NCI-H2171 treated with DMSO at 0.1 percent for 48 hours (cell line): ENCODE data around the gene NDUFA8.
"Not testable (repeated sequence)": the region's sequence is repeated elsewhere in the genome, so short reads cannot be mapped to it uniquely, and the experiment has no call there.

Experiments
- DNase-seq: peaks from one replicate; lab custom pipeline; 2025; lab: John Stamatoyannopoulos, UW

The NDUFA8 gene

GRCh38 chr9:122121391-122121790 is 38.2 kb downstream of the NDUFA8 start:
- no peak for DNase-seq

DNA sequence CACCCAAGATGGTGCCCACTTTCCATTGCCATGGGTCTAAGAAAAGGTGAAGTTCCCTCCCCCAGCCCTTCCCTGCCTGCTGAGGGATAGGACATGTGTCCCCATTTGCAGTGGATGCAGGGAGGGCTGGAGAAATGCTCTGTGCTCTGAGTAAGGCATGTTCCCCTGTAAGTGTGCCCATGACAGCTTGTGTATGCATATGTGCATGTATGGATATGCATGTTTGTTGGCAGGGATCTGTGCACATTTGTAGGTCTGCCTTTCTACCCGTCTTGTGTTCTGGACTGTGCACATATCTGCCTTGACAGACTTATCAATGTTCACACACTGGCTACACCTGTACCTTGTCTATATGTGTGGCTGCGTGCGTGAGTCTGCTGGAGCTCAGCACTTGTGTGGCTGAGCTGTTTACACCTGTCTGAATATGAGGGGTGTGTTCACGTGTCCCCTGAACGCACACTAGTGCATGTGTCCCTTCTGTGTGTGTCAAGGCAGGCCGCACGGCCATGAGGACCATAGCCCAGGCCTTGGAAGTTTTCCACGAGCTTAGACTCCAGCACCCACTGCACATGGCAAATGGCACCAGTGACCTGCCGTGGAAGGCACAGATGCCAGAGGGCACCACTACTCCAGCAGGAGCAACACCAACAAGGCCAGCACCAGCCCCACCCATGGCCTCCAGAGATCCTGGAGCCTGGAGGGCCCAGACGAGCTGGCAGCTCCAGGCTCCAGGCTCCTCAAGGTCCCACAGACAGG is 39.1 kb downstream of the NDUFA8 start:
- DNase-seq, result no peak

- DNase-seq, result no peak
These were observed 39.9 kb downstream of the NDUFA8 start for GRCh38 chr9:122119721-122120120.

DNA sequence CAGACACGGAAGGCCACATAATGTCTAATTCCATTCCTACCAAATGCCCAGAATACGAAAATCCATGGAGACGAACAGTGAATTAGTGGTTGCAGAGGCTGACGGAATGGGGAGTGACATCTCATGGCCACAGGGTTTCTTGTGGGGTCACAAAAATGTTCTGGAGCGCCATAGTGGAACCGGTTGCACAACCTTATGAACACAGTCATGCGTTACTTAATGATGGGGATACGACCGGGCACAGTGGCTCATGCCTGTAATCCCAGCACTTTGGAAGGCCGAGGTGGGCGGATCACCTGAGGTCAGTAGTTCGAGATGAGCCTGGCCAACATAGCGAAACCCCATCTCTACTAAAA is 40.4 kb downstream of the NDUFA8 start:
- no peak for DNase-seq

DNA sequence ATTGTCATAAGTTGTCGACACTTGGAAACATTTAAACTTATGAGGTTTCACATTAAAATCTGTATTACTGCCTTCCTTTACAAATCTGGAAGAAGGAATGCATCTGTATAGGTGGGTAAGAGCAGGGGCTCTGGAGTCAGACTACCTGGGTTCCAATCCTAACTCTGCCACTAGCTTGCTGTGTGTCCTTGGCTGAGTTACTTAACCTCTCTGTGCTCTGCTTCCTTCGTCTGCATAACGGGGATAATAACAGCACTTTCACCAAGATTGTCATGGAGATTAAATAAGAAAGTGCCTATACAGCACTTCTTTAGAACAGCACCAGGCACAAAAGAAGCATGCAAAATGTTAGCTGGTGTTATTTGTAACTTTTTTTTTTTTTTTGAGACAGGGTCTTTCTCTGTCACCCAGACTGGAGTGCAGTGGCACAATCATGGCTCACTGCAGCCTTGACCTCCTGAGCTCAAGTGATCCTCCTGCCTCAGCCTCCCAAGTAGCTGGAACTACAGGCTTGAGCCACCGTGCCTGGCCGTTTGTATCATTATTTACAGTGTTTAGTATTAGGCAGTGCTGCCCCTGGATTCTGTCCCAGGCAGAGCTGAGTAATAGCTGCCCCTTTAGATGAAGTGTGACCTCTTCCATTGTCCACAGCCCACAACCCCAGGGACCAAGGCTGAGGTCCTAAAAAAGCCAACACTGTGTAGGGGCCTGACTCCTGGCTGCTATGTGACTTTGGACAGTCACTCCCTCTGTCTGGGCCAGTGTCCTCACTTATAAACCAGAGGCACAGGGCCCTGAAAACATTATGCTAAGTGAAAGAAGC is 41.0 kb downstream of the NDUFA8 start:
- no peak for DNase-seq

- not testable (repeated sequence) for DNase-seq
These were observed 42.3 kb downstream of the NDUFA8 start for GRCh38 chr9:122117241-122117640.

DNA sequence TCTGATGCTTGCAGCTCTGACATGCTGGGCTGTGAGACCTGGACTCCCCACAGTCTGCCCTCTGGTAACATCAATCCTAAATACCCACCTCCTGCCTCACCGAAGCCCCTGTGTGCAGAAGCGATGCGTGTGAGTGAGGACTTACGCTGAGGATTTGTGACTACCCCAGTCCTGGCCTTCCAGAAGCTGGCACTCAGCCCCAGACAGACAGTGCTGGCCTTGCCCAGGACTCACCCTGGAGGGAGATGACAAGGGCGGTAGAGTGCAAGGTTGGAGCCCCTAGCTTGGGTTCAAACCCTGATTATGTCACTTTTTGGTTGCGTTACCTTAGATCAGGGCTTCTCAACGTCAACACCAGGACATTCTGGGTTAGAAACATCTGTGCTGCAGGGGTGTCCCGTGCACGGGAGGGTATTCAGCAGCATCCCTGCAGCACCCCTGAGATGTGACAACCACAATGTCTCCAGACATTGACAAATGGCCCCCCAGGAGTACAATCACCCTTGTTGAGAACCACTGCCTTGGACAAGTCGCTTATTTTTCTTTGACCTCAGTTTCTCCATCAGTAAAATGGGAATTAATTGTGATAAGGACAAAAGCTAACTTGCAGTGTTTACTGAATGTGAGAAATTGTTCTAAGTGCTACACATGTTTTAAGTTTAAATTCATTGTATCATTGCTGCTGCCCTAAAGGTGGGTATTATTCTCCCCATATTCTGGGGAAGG is 43.0 kb downstream of the NDUFA8 start:
- DNase-seq, result no peak

- no peak for DNase-seq
These were observed 43.5 kb downstream of the NDUFA8 start for GRCh38 chr9:122116040-122116439.

DNA sequence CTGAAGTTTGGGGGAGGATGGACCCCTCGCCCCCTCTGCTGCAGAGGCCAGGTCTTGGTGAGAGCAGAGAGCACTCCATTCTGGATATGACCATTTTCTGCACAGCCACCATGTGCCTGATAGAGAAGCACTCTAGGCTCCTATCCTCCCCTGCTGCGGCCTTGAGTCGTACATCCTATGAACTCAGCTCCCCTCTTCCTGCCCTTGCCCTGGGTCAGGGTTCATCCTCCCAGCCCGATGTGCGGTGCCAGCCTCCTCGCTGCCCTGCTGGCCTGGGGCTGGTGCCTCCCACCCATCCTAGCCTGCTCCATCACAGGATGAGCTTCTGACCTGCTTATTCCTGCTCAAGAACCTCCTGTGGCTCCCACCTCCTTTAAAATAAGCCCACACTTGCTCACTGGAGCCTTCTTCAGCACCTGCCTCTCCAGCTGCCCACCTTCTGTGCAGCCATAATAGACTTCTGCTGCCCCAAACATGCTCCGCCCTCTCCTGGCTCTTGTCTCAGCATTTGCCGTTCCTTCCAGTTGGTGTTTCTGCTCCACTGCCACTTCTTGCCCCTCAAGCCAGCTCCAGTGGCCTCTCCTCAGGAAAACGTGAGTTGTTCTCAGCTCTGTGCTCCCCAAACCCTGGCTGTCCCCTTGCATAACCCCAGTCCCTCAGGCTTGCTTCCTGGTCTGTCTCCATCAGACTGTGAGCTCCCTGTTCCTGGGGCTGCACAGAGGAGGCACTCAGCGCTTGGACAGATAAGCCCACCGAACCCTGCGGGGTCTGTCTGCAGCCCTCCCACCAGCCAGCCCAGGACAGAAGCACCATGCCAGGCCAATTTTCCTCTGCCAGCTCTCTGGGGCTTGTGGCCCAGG is 44.2 kb downstream of the NDUFA8 start:
- peak; percentile 61 for DNase-seq

- DNase-seq, result no peak
These were observed 46.0 kb downstream of the NDUFA8 start for GRCh38 chr9:122113574-122113973.

GRCh38 chr9:122112238-122112637 is 47.3 kb downstream of the NDUFA8 start:
- DNase-seq, result no peak

DNA sequence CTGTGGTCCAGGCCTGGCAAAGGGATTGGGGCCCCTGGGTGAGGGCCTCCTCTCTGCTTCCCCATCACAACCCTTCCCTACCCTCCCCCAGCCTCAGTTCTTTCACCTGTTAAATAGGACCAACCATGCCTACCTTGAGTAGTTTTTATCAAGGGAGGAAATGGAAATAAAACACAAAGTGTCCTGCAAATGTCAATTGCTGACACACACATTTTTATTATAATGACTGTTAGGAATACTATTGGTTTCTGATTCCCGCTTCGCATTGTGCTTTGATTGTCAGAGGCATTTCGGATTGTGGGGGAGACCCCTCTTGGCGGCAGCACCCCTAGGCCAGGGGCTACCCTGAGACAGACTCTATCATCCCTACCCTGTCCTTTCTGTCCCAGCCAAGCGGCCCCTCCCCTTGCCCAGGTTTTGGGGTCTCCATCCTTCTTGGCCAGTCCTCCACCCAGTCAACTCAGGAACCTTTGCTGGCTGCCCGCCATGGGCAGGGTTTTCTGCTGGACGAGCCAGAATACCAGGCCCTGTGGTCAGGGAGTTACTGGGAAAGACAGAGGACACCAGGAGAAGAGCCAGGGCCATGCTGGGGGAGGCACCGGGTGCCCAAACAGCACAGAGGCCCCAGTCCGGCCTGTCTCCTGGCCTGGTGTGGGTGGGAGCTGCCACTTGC is 48.0 kb downstream of the NDUFA8 start:
- no peak for DNase-seq

GRCh38 chr9:122110100-122110833 is 49.3 kb downstream of the NDUFA8 start:
- no peak for DNase-seq

DNA sequence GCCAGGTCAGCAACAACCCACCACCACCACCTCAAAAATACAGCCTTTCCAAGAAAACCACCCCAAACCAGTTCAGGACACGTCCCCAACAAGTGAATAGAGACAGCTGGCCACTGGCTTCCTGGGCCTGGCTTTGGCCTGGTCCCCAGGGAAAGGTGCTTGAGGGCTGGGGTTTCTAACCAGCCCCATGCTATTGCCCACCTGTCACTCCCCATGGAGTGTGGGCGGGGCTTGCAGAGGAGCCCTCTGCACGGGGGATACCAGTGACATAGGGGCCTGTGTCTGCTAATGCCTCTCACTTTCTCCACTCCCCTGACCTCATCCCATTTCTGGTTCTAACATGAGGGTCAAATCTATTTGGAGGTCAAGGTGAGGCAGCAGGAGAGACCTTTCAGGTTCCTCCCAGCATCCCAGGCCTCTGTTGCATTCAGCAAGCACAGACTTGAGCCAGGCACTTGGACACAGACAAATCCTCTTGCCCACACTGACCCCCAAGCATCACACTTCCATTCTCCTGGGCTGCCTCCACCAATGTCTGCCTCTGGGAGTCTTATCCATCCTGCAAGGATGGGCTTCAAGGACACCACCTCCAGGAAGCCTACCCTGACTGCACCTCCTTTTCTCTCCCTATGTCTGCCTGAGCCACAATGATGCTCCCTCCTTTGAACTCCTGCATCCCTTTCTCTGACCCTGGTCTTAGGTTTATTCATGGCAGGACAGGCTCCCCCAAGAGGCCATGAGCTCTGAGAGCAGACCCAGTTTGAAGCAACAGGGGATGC is 50.4 kb downstream of the NDUFA8 start:
- no peak for DNase-seq

- DNase-seq, result no peak
These were observed 52.2 kb downstream of the NDUFA8 start for GRCh38 chr9:122107291-122107805.

- no peak for DNase-seq
These were observed 53.0 kb downstream of the NDUFA8 start for GRCh38 chr9:122106576-122106975.

GRCh38 chr9:122103985-122104384 is 55.6 kb downstream of the NDUFA8 start:
- no peak for DNase-seq

GRCh38 chr9:122102156-122102555 is 57.4 kb downstream of the NDUFA8 start:
- DNase-seq, result no peak

DNA sequence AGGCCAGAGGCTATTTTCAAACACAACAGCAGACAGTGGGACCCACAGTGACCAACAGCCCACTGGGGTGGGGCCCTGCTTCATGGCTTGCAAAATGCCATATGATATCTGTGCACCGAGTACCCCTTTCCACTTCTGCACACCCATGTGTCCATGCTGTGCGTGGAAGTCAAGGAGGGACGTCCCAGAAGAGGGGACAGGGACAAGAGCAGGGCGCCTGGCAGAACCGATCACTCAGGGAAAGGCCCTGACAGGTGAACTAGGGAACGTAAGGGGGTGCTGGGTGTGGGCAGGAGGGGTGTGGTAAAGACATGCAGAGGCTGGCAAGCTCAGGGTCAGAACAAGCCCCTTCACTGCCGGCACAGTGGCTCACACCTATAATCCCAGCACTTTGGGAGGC is 58.8 kb downstream of the NDUFA8 start:
- DNase-seq, result no peak
